HepG2 (cell line): ENCODE results near the gene PCDHGA12. TPM values are rescaled to one million over a fixed set of nuclear protein-coding genes. Genes with fewer than 3 reads are reported as not detected.

Experiments used
- ATAC-seq: fragments of 200-7000 bp; cut with Tn5 transposase; 3 replicates; pipeline ENCODE4 v1.9.1; 2020; ENCODE audit warnings: mild to moderate bottlenecking, moderate library complexity
- Bru-seq: library from RNA; stranded (reverse); fragments of 400-500 nt; gene quantifications from one replicate; lab custom pipeline; 2021; lab: Mats Ljungman, UMichigan
- BruChase-seq, 2 experiments: library from RNA; stranded (reverse); fragments of 400-500 nt; gene quantifications; one replicate each; lab custom pipeline; 2021; lab: Mats Ljungman, UMichigan
- BruUV-seq: library from RNA; stranded (reverse); fragments of 400-500 nt; replicated peaks from 2 replicates; lab custom pipeline; 2021; lab: Mats Ljungman, UMichigan
- CTCF ChIA-PET: fragments of 300-600 bp; formaldehyde crosslinking; extraction: SDS; loops from one replicate; lab custom pipeline; 2021; ENCODE audit warnings: low total read pairs, inconsistent platforms, low intra/inter-chr PET ratio; lab: Yijun Ruan, JAX
- POLR2A ChIA-PET: fragments of 350-600 bp; sonication (Branson Sonifier 250); formaldehyde crosslinking; loops from one replicate; lab custom pipeline; 2020; ENCODE audit warnings: antibody characterized with exemption, inconsistent platforms; lab: Yijun Ruan, JAX
- DNase-seq: peaks from one replicate; pipeline ENCODE4 v3.0.0-alpha.2; 2015; ENCODE audit warnings: low spot score
- FAIRE-seq: peaks from 3 replicates; lab custom pipeline; 2011; peaks lifted over from hg19 to GRCh38; lab: Jason Lieb, UNC
- H2AFZ ChIP-seq: one replicate; pipeline ENCODE4 v1.6.1; 2011; ENCODE audit warnings: low read length, inconsistent platforms
- H3K27ac ChIP-seq: fragments of 300-600 bp; 3 replicates; pipeline ENCODE4 v1.8.0; 2011; ENCODE audit warnings: mixed run types, mild to moderate bottlenecking, mixed read lengths, low read length, inconsistent platforms; ENCODE audit not compliant: insufficient read depth; ENCODE audit errors: extremely low read length
- H3K27me3 ChIP-seq, 2 experiments: fragments of 200-600 bp in 1 of 2; 2 replicates in 1 of 2; 3 replicates in 1 of 2; pipeline versions ENCODE4 v1.6.0 to v1.8.0; 2011; ENCODE audit warnings: low read length in 2 of 2, mild to moderate bottlenecking in 2 of 2, moderate library complexity in 2 of 2, inconsistent platforms in 1 of 2; ENCODE audit not compliant: insufficient read depth in 2 of 2, control insufficient read depth in 1 of 2
- H3K36me3 ChIP-seq, 2 experiments: fragments of 200-600 bp in 1 of 2; replicated peaks in 1 of 2; 2 replicates in 1 of 2; 3 replicates in 1 of 2; pipeline versions ENCODE4 v1.5.1 to v1.8.0; 2011; ENCODE audit warnings: low read length in 2 of 2, inconsistent platforms in 1 of 2; ENCODE audit not compliant: insufficient read depth in 2 of 2, control insufficient read depth in 1 of 2
- H3K4me1 ChIP-seq: 2 replicates; pipeline ENCODE4 v1.5.1; 2012; ENCODE audit warnings: low read length, inconsistent platforms; ENCODE audit not compliant: insufficient read depth
- H3K4me2 ChIP-seq: 2 replicates; pipeline ENCODE4 v1.6.0; 2011; ENCODE audit warnings: low read depth, low read length, inconsistent platforms
- H3K4me3 ChIP-seq, 3 experiments: fragments of 200-600 bp in 1 of 3; sonication (generic), shearing (Covaris generic) in 1 of 3; replicated peaks in 1 of 3; 2 replicates each; pipeline ENCODE4 v1.5.1; 2011 to 2016; ENCODE audit warnings: low read length in 3 of 3, inconsistent platforms in 2 of 3, low read depth in 2 of 3, mild to moderate bottlenecking in 2 of 3, control low read depth in 1 of 3, mixed read lengths in 1 of 3; ENCODE audit not compliant: insufficient read depth in 1 of 3
- H3K79me2 ChIP-seq: one replicate; pipeline ENCODE4 v1.6.1; 2011; ENCODE audit warnings: low read length, inconsistent platforms; ENCODE audit not compliant: insufficient read depth
- H3K9ac ChIP-seq: 2 replicates; pipeline ENCODE4 v1.6.0; 2011; ENCODE audit warnings: mild to moderate bottlenecking, low read depth, low read length, inconsistent platforms; ENCODE audit not compliant: insufficient read depth
- H3K9me3 ChIP-seq: 2 replicates; pipeline ENCODE4 v1.5.1; 2012; ENCODE audit warnings: mild to moderate bottlenecking, low read length
- H4K20me1 ChIP-seq: 2 replicates; pipeline ENCODE4 v1.6.0; 2011; ENCODE audit warnings: inconsistent platforms, mild to moderate bottlenecking, low read length, moderate library complexity; ENCODE audit not compliant: insufficient read depth
- NFYB ChIP-seq: sonication (generic); formaldehyde crosslinking; IDR thresholded peaks from 2 replicates; pipeline ENCODE4 v1.4.0; 2020; ENCODE audit warnings: missing genetic modification reagents
- STAG1 ChIP-seq: sonication (generic); formaldehyde crosslinking; IDR thresholded peaks from 2 replicates; pipeline ENCODE4 v1.4.0; 2020; ENCODE audit warnings: missing genetic modification reagents
- WGBS: methylation state at CpG from one replicate; pipeline ENCODE4 v1.1.6; 2017; ENCODE audit warnings: low lambda C conversion rate; 5-methylcytosine and 5-hydroxymethylcytosine counted together
- in situ Hi-C: cut with HindIII; loops from 2 replicates; pipeline ENCODE4 v1.10.0; 2017; ENCODE audit warnings: low pct_unique_long_range_greater_than_20kb; ENCODE audit not compliant: extremely low pct_ligation_motif_present
- intact Hi-C: fragments of 100-400 bp; cut with micrococcal nuclease; formaldehyde crosslinking; loops from one replicate; pipeline ENCODE4 v1.10.0; 2022; ENCODE audit not compliant: unreplicated experiment
- long read RNA-seq, 2 experiments: library from RNA in 1 of 2; library from polyadenylated mRNA in 1 of 2; stranded (forward) in 1 of 2; unstranded in 1 of 2; transcript quantifications; one replicate each; pipeline ENCODE4 v2.0.0, GENCODE V29; 2019 to 2022
- polyA minus RNA-seq, 3 experiments: library from RNA; depleted of rRNA, polyadenylated mRNA; stranded (reverse); fragments of >200 nt; gene quantifications; 2 replicates each; pipeline ENCODE4 v1.2.3, GENCODE V29; 2011; ENCODE audit warnings: low replicate concordance in 1 of 3
- polyA plus RNA-seq, 8 experiments: library from polyadenylated mRNA; depleted of rRNA in 3 of 8; stranded (reverse) in 7 of 8; unstranded in 1 of 8; fragments of >200 nt; fragmentation: Illumina TruSeq in 4 of 8; extraction: Trizol in 4 of 8; gene quantifications; 2 replicates each; pipeline versions ENCODE4 v1.2.1 to v1.2.3, GENCODE V29; 2011 to 2016; ENCODE audit warnings: low read depth in 4 of 8, missing spikeins in 1 of 8, mixed read lengths in 1 of 8; ENCODE audit not compliant: insufficient read depth in 1 of 8
- total RNA-seq, 5 experiments: library from RNA; depleted of rRNA; stranded (reverse); fragments of >200 nt; fragmentation: Illumina TruSeq; extraction: Trizol; gene quantifications; 2 replicates each; pipeline ENCODE4 v1.2.3, GENCODE V29; 2016; ENCODE audit warnings: low read depth in 1 of 5
- TF ChIP-seq, protein P1 (sequence below): sonication (generic); formaldehyde crosslinking; IDR thresholded peaks from 2 replicates; pipeline ENCODE4 v1.5.0; 2020; ENCODE audit warnings: mild to moderate bottlenecking, missing genetic modification reagents, moderate library complexity

PCDHGA12 gene
- 0.13 TPM in 1 of 2 replicates, not detected in the other for total RNA-seq (2016; rRNA removed; fragmentation: Illumina TruSeq; extraction: Trizol)
- not detected in 2 replicates for total RNA-seq (2016; cell fraction: cytosol; rRNA removed; fragmentation: Illumina TruSeq; extraction: Trizol; ENCODE audit: low read depth)
- 0.06 and 0.13 TPM in 2 replicates for total RNA-seq (2016; cell fraction: insoluble cytoplasmic fraction; rRNA removed; fragmentation: Illumina TruSeq; extraction: Trizol)
- total RNA-seq (2016; cell fraction: membrane; rRNA removed; fragmentation: Illumina TruSeq; extraction: Trizol): not detected in 2 replicates
- total RNA-seq (2016; cell fraction: nucleus; rRNA removed; fragmentation: Illumina TruSeq; extraction: Trizol): 0.31 and 0.37 TPM in 2 replicates
- polyA plus RNA-seq (2011; rRNA removed): 0.03 and 0.07 TPM in 2 replicates
- polyA plus RNA-seq (2011; cell fraction: cytosol; rRNA removed): not detected in 2 replicates
- 0.42 and 0.54 TPM in 2 replicates for polyA plus RNA-seq (2011; cell fraction: nucleus; rRNA removed)
- polyA plus RNA-seq (2012): not detected in 2 replicates
- polyA plus RNA-seq (2016; cell fraction: cytosol; fragmentation: Illumina TruSeq; extraction: Trizol; ENCODE audit: low read depth): not detected in 2 replicates
- polyA plus RNA-seq (2016; cell fraction: insoluble cytoplasmic fraction; fragmentation: Illumina TruSeq; extraction: Trizol; ENCODE audit: low read depth): not detected in 2 replicates
- not detected in 2 replicates for polyA plus RNA-seq (2016; cell fraction: membrane; fragmentation: Illumina TruSeq; extraction: Trizol; ENCODE audit: low read depth)
- not detected in 2 replicates for polyA plus RNA-seq (2016; cell fraction: nucleus; fragmentation: Illumina TruSeq; extraction: Trizol; ENCODE audit: insufficient read depth, low read depth)
- 0.26 TPM in 1 of 2 replicates, not detected in the other for polyA minus RNA-seq (2011; rRNA and poly(A)+ RNA removed; ENCODE audit: low replicate concordance)
- not detected in 2 replicates for polyA minus RNA-seq (2011; cell fraction: cytosol; rRNA and poly(A)+ RNA removed)
- 0.90 and 1.7 TPM in 2 replicates for polyA minus RNA-seq (2011; cell fraction: nucleus; rRNA and poly(A)+ RNA removed)
- percentile 36 among the genes with signal in this experiment for Bru-seq, nascent RNA
- BruChase-seq, experiment 1, labeled RNA remaining after a 6-hour chase: percentile 29 among the genes with signal in this experiment
- percentile 44 among the genes with signal in this experiment for BruChase-seq, experiment 2, labeled RNA remaining after a 2-hour chase
- long read RNA-seq, experiment 1: 0 reads
- long read RNA-seq, experiment 2, partial matches to known transcripts: 0 of 1 reads
- long read RNA-seq, experiment 2, other reads (novel, unspliced or antisense): 1 of 1 reads

DNA sequence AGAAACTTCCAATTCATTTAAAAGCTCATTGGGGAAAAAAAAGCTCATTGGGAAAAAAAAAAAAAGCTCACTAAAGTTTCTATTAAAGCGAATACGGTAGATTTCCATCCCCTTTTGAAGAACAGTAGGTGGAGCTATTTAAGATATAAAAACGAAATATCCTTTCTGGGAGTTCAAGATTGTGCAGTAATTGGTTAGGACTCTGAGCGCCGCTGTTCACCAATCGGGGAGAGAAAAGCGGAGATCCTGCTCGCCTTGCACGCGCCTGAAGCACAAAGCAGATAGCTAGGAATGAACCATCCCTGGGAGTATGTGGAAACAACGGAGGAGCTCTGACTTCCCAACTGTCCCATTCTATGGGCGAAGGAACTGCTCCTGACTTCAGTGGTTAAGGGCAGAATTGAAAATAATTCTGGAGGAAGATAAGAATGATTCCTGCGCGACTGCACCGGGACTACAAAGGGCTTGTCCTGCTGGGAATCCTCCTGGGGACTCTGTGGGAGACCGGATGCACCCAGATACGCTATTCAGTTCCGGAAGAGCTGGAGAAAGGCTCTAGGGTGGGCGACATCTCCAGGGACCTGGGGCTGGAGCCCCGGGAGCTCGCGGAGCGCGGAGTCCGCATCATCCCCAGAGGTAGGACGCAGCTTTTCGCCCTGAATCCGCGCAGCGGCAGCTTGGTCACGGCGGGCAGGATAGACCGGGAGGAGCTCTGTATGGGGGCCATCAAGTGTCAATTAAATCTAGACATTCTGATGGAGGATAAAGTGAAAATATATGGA is at the start of gene PCDHGA12:
Gene PCDHGA12, plus strand, starts transcription at position 176 of the 782 bp plus-strand sequence. Its CDS starts 253 bp downstream, at position 429.
- in situ Hi-C loops (no loop called here), intact Hi-C loops (no loop called here)
- WGBS: 80% methylated on average over 30 of the region's 33 CpGs
- H2AFZ ChIP-seq: no peak within 1 kb of the TSS
- ATAC-seq (no peak), FAIRE-seq (no peak), DNase-seq (peak; percentile 24)
- no TSS peak for BruUV-seq
- H3K27me3 ChIP-seq: no peaks in the 10 kb centered on the region
- TF ChIP-seq, protein P1, sequence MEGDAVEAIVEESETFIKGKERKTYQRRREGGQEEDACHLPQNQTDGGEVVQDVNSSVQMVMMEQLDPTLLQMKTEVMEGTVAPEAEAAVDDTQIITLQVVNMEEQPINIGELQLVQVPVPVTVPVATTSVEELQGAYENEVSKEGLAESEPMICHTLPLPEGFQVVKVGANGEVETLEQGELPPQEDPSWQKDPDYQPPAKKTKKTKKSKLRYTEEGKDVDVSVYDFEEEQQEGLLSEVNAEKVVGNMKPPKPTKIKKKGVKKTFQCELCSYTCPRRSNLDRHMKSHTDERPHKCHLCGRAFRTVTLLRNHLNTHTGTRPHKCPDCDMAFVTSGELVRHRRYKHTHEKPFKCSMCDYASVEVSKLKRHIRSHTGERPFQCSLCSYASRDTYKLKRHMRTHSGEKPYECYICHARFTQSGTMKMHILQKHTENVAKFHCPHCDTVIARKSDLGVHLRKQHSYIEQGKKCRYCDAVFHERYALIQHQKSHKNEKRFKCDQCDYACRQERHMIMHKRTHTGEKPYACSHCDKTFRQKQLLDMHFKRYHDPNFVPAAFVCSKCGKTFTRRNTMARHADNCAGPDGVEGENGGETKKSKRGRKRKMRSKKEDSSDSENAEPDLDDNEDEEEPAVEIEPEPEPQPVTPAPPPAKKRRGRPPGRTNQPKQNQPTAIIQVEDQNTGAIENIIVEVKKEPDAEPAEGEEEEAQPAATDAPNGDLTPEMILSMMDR (CRISPR knock-in tag): peak; percentile 42
- TF ChIP-seq NFYB (no peak), STAG1 (CRISPR knock-in tag) (peak; percentile 7; the same call in 1 of the 2 replicates)
- no peaks in the 10 kb centered on the region for H3K36me3 ChIP-seq
- H3K9me3 ChIP-seq: peaks cover 19% of the 10 kb centered on the region; the same call in 1 of the 2 replicates
- no peak within 1 kb of the TSS for H3K27ac ChIP-seq
- H3K4me2 ChIP-seq: no peak within 1 kb of the TSS
- no peaks in the 10 kb centered on the region for H3K79me2 ChIP-seq
- H3K9ac ChIP-seq: no peak within 1 kb of the TSS
- no peak within 1 kb of the TSS for H3K4me3 ChIP-seq
- POLR2A ChIA-PET: no interaction called here
- no peaks in the 10 kb centered on the region for H4K20me1 ChIP-seq
- CTCF ChIA-PET: interaction anchor here (0.7 kb wide), 1 partner anchor 8 kb away, joined by 4 read pairs; no protein-coding TSS in a partner anchor
- no peaks in the 10 kb centered on the region for H3K4me1 ChIP-seq
